MV-4-11 (cell line): ENCODE results near the gene RALGPS1.
A peak's percentile ranks its signal among the peaks of the same experiment; 100 is the strongest.

Experiments
- DNase-seq: peaks from one replicate; lab custom pipeline; 2025; lab: John Stamatoyannopoulos, UW

RALGPS1 gene

GRCh38 chr9:127099664-127100063, 185.1 kb downstream of the RALGPS1 start:
- DNase-seq = no peak

- DNase-seq = no peak
These were observed 187.6 kb downstream of the RALGPS1 start for GRCh38 chr9:127102176-127102575.

GRCh38 chr9:127102788-127103187, 188.2 kb downstream of the RALGPS1 start:
- DNase-seq = no peak

- DNase-seq = no peak
These were observed 190.2 kb downstream of the RALGPS1 start for GRCh38 chr9:127104581-127105311.

- DNase-seq = no peak
These were observed 191.4 kb downstream of the RALGPS1 start for GRCh38 chr9:127105805-127106465.

GRCh38 chr9:127106466-127106855, 191.9 kb downstream of the RALGPS1 start:
- DNase-seq = no peak

- DNase-seq = no peak
These were observed 192.8 kb downstream of the RALGPS1 start for GRCh38 chr9:127107171-127107928.

- no peak for DNase-seq
These were observed 193.6 kb downstream of the RALGPS1 start for GRCh38 chr9:127107929-127108876.

- no peak for DNase-seq
These were observed 194.7 kb downstream of the RALGPS1 start for GRCh38 chr9:127109212-127109711.

GRCh38 chr9:127112056-127112455, 197.5 kb downstream of the RALGPS1 start:
- DNase-seq = no peak

- DNase-seq = no peak
These were observed 198.2 kb downstream of the RALGPS1 start for GRCh38 chr9:127112735-127113161.

- no peak for DNase-seq
These were observed 198.8 kb downstream of the RALGPS1 start for GRCh38 chr9:127113191-127113972.

- DNase-seq = no peak
These were observed 200.0 kb downstream of the RALGPS1 start for GRCh38 chr9:127114606-127115005.

GRCh38 chr9:127116088-127116726, 201.6 kb downstream of the RALGPS1 start:
- peak; percentile 64 for DNase-seq

GRCh38 chr9:127116957-127117356, 202.4 kb downstream of the RALGPS1 start:
- DNase-seq = no peak

- no peak for DNase-seq
These were observed 203.2 kb downstream of the RALGPS1 start for GRCh38 chr9:127117801-127118200.

GRCh38 chr9:127118597-127119319, 204.2 kb downstream of the RALGPS1 start:
- peak; percentile 79 for DNase-seq

GRCh38 chr9:127119320-127119709, 204.7 kb downstream of the RALGPS1 start:
- peak; percentile 52 for DNase-seq

GRCh38 chr9:127121628-127122175, 207.1 kb downstream of the RALGPS1 start:
- no peak for DNase-seq
